Type B pancreatic cell (in vitro differentiated cells): ENCODE results near the gene MIPEP. TPM values are rescaled to one million over a fixed set of nuclear protein-coding genes. Genes with fewer than 3 reads are reported as not detected.

Experiments
- DNase-seq: peaks from one replicate; pipeline ENCODE4 v3.0.0; 2021; ENCODE audit warnings: mixed read lengths; ENCODE audit not compliant: unreplicated experiment; ENCODE audit errors: extremely low spot score
- H3K27ac Mint-ChIP-seq: 2 replicates; pipeline ENCODE4 v1.8.0; 2021; ENCODE audit warnings: mild to moderate bottlenecking, mixed read lengths
- H3K27me3 Mint-ChIP-seq: 2 replicates; pipeline ENCODE4 v1.8.0; 2021; ENCODE audit warnings: mixed read lengths
- H3K36me3 Mint-ChIP-seq: 2 replicates; pipeline ENCODE4 v1.8.0; 2021; ENCODE audit warnings: mixed read lengths
- H3K4me1 Mint-ChIP-seq: one replicate; pipeline ENCODE4 v1.8.0; 2021; ENCODE audit warnings: mixed read lengths; ENCODE audit not compliant: unreplicated experiment
- H3K4me3 Mint-ChIP-seq: 2 replicates; pipeline ENCODE4 v1.8.0; 2021; ENCODE audit warnings: mild to moderate bottlenecking, mixed read lengths
- H3K9me3 Mint-ChIP-seq: 2 replicates; pipeline ENCODE4 v1.8.0; 2021; ENCODE audit warnings: mixed read lengths
- total RNA-seq: library from RNA; stranded (reverse); gene quantifications from 2 replicates; pipeline ENCODE4 v1.2.1, GENCODE V29; 2021; ENCODE audit warnings: low replicate concordance
- TF ChIP-seq, protein P1 (sequence below): fragments of 200-600 bp; sonication (generic); conservative IDR thresholded peaks from 2 replicates; pipeline ENCODE4 v1.5.0; 2021; ENCODE audit warnings: antibody characterized with exemption, mild to moderate bottlenecking

The MIPEP gene
- total RNA-seq, 1 donor from 2014 or later = 29.9 TPM

DNA sequence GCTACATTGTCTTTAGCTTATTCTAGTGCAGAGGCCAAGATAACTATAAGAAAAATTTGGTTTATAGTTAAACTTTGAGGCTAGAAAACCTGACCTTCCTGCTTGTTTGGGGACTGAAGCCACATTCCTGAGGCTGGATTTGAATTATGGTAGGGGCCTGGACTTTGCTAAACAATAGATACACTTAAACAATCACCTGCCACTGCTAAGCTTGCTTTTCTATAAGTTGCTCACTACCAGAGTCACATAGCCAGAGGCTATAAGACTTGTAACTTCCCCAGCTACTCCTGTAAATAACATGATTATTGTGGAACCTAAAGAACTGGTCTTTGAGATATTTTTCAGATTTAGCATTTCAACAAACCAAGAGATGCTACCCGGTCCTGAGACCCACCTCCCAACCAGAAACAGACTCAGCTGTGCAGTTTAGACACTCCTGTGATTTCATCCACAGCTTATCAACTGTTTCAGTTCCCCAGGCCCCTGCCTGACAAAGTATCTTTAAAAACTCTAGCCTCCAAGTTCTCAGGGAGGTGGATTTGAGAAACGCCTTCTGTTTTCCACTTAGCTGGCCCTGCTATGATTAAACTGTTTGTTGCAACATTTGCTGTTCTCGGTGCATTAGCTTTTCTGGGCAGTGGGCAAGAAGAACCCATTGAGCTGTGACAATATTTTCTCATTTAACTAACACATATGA, 77.7 kb downstream of the MIPEP start:
- Mint-ChIP-seq H3K27ac (peak overlapping the region; percentile 82), H3K9me3 (no peaks in the 10 kb centered on the region), H3K4me1 (peaks cover 19% of the 10 kb centered on the region), H3K27me3 (no peaks in the 10 kb centered on the region), H3K36me3 (peaks cover 9% of the 10 kb centered on the region), H3K4me3 (peak overlapping the region; percentile 27)
- TF ChIP-seq, protein P1, sequence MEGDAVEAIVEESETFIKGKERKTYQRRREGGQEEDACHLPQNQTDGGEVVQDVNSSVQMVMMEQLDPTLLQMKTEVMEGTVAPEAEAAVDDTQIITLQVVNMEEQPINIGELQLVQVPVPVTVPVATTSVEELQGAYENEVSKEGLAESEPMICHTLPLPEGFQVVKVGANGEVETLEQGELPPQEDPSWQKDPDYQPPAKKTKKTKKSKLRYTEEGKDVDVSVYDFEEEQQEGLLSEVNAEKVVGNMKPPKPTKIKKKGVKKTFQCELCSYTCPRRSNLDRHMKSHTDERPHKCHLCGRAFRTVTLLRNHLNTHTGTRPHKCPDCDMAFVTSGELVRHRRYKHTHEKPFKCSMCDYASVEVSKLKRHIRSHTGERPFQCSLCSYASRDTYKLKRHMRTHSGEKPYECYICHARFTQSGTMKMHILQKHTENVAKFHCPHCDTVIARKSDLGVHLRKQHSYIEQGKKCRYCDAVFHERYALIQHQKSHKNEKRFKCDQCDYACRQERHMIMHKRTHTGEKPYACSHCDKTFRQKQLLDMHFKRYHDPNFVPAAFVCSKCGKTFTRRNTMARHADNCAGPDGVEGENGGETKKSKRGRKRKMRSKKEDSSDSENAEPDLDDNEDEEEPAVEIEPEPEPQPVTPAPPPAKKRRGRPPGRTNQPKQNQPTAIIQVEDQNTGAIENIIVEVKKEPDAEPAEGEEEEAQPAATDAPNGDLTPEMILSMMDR = no peak
- DNase-seq = no peak

DNA sequence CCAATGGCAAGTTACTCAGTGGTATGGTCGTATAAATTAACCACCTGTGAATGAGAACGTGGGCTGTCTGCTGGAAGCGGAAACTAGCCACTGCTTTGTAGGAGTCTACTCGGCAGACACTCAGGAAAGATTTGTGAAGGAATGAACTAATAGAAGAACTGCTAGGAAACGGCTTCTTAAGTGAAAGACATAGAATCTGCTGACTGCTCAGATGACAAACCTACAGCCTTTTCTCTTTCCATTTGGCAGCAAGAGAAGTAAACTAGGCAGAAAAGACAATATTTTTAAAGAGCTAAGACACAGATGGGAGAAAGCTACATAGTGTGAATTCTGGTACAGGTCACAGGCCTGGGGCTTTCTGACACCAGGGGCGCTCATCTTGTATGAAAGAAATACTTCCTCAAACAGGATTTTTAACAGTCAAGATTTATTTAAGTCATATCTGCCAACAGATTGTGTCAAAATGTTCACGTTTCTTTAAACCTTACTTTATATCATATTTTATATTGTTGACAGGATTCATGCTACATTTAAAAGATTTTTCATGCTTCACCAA, 78.4 kb downstream of the MIPEP start:
- H3K36me3 Mint-ChIP-seq = peaks cover 10% of the 10 kb centered on the region
- peaks cover 19% of the 10 kb centered on the region for H3K4me1 Mint-ChIP-seq
- DNase-seq = no peak
- no peaks in the 10 kb centered on the region for H3K9me3 Mint-ChIP-seq
- H3K27ac Mint-ChIP-seq = peak overlapping the region; percentile 82
- H3K4me3 Mint-ChIP-seq = peak overlapping the region; percentile 29
- no peaks in the 10 kb centered on the region for H3K27me3 Mint-ChIP-seq
- TF ChIP-seq, protein P1 = peak; percentile 46

DNA sequence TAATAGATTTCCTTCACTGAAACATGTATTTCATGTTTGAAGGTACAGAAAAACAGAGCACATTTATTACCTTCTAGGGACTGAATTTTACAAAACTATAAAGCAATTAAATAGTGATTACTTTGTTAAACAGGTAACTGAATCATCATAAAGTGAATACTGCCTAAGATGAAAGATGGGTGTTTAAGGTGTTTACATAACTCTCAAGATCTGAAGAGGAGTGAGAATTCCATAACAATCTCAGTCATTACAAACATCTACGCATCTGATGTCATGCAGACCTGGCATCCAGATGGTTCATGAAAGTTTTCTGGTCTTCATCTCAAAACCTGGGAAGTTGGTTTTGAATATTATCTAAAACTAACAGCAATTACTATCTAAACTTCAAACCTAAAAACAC, 80.4 kb downstream of the MIPEP start:
- peaks cover 23% of the 10 kb centered on the region for H3K4me1 Mint-ChIP-seq
- no peaks in the 10 kb centered on the region for H3K27me3 Mint-ChIP-seq
- H3K9me3 Mint-ChIP-seq = no peaks in the 10 kb centered on the region
- TF ChIP-seq, protein P1 = no peak
- H3K27ac Mint-ChIP-seq = no peak overlapping the region
- no peak overlapping the region for H3K4me3 Mint-ChIP-seq
- H3K36me3 Mint-ChIP-seq = peaks cover 23% of the 10 kb centered on the region
- no peak for DNase-seq

DNA sequence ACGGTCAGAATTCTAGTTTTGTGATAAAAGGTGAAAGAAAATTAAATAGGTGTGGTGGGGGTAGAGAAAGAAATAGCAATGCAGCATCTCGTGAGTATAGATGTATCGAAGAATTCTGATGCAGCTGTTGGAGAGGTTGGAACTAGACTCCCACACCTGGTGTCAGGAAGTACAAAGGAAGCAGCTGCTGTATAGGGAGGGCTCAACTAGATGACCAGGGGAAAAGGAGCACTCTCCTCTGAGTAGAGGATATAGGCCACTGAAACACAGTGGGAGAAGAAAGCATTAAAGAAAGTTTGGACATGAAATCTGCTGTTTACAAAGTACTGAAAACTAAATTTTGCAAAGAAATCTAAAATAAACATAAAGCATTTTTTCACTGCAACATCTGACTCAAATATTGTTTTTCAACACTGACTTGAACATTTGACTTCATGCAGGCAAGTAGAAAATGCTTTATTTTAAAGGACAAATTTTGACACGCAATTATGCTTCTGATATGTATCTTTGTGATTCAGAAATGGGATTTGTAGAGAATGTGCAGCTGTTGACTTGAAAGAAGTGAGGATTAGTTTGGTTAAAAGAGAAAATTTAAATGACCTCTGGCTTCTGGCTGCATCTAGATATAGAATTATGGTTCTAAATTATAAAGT, 82.2 kb downstream of the MIPEP start:
- no peak overlapping the region for H3K27ac Mint-ChIP-seq
- peaks cover 23% of the 10 kb centered on the region for H3K36me3 Mint-ChIP-seq
- no peaks in the 10 kb centered on the region for H3K27me3 Mint-ChIP-seq
- no peak for DNase-seq
- H3K4me1 Mint-ChIP-seq = peaks cover 21% of the 10 kb centered on the region
- H3K4me3 Mint-ChIP-seq = no peak overlapping the region
- H3K9me3 Mint-ChIP-seq = no peaks in the 10 kb centered on the region
- TF ChIP-seq, protein P1 = no peak

DNA sequence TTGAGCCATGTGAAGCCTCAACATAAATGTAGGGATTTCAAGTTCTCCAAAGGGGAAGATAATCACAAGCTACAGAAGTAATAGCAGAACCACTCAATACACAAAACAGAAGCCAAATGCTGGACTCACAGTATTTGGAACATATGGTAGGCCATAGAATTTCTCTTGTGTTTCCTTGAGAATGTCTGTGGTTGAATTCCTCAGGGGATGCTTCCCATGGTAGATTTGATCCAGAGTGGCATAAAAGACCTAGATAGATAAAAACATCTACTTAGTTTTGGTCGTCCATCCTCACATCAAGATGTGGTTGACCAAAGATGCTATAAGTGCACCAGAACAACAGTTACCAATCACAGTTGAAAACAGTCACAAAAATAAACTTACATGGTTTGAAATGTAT, 83.4 kb downstream of the MIPEP start:
- peaks cover 12% of the 10 kb centered on the region for H3K4me1 Mint-ChIP-seq
- TF ChIP-seq, protein P1 = no peak
- peaks cover 4% of the 10 kb centered on the region for H3K9me3 Mint-ChIP-seq
- H3K4me3 Mint-ChIP-seq = no peak overlapping the region
- H3K27me3 Mint-ChIP-seq = no peaks in the 10 kb centered on the region
- peaks cover 33% of the 10 kb centered on the region for H3K36me3 Mint-ChIP-seq
- DNase-seq = no peak
- H3K27ac Mint-ChIP-seq = no peak overlapping the region
